Measurements from ENCODE around the gene TMED1. TPM values are rescaled to one million over a fixed set of nuclear protein-coding genes. Genes with fewer than 3 reads are reported as not detected.

TMED1 gene
- total and polyA plus RNA-seq, 2 of the 8 experiments (the other 6 are each of a cell fraction or from before 2014, with no cell fraction given) = 26.9 to 31.9 TPM

DNA sequence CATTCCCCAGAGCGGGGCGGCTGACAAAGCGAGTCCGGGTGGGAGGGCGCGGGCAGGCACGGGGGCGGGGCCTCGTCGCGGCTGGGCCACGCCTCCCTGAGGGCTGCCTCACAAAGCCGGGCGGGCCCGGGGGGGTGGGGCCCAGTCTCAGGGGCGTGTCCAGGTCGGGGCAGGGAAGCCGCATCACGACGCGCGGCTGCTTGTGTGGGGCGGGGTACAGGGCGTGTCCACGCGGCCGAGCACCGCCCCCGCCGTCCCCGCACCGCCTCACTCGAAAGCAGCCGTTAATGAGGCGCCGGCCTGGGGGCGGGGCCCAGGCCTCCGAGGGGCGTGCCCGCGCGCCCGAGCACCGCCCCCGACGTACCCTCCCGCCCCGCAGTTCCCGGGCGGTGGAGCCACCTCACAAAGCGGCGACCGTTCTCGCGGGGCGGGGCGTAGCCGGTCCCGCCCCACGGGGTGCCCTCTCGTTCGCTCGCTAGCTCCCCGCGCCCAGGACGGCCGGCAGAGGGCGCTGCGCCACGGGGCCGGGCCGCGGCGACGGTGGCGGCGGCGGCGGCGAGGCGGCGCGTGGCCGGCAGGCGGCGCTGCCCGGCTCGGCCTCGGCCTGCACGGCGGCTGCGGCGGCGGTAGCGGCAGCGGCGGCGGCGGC, 35.1 kb upstream of the TMED1 start, which contains the start of gene CARM1 (continued):
- TF ChIP-seq TAF7 (optimal IDR thresholded peaks at IDR 0.05; ENCODE audit: borderline replicate concordance, low read depth, low read length) (peak; percentile 36), POU5F1 (IDR thresholded peaks at IDR 0.05; ENCODE audit: low read depth, low read length) (no peak), SP1 (IDR thresholded peaks at IDR 0.05; ENCODE audit: low read depth, low read length) (peak; percentile 76), CREB1 (IDR thresholded peaks at IDR 0.05) (peak; percentile 93), TAF1 (IDR thresholded peaks at IDR 0.05; ENCODE audit: low read depth, low read length) (0 out of 2 replicates have a peak, but pooled peaks have one; percentile 35), BACH1 (IDR thresholded peaks at IDR 0.05; ENCODE audit: low read length) (no peak), EP300 (IDR thresholded peaks at IDR 0.05; ENCODE audit: borderline replicate concordance in 1 of 2, low read depth in 2 of 2, low read length in 2 of 2) (peak in 1 of 2 experiments; percentile 46; a peak in 1 of 3 replicates), TCF12 (IDR thresholded peaks at IDR 0.05; ENCODE audit: low read depth, low read length) (no peak), SP4 (IDR thresholded peaks at IDR 0.05; ENCODE audit: low read length) (peak; percentile 92), SUZ12 (IDR thresholded peaks at IDR 0.05; ENCODE audit: low read length) (no peak), CTCF (IDR thresholded peaks at IDR 0.05; ENCODE audit: control extremely low read depth in 1 of 3, insufficient read depth in 1 of 3, low read depth in 1 of 3, low read length in 3 of 3) (peak; percentile 72 to 97 (median 95)), CHD1 (IDR thresholded peaks at IDR 0.05; ENCODE audit: low read depth, low read length) (no peak)
- TF ChIP-seq, protein P1, sequence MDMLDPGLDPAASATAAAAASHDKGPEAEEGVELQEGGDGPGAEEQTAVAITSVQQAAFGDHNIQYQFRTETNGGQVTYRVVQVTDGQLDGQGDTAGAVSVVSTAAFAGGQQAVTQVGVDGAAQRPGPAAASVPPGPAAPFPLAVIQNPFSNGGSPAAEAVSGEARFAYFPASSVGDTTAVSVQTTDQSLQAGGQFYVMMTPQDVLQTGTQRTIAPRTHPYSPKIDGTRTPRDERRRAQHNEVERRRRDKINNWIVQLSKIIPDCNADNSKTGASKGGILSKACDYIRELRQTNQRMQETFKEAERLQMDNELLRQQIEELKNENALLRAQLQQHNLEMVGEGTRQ (IDR thresholded peaks at IDR 0.05; ENCODE audit: low read length) = no peak
- TF ChIP-seq, protein P2, sequence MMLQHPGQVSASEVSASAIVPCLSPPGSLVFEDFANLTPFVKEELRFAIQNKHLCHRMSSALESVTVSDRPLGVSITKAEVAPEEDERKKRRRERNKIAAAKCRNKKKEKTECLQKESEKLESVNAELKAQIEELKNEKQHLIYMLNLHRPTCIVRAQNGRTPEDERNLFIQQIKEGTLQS (IDR thresholded peaks at IDR 0.05; ENCODE audit: insufficient read depth, low read depth, low read length) = peak; percentile 52; the same call in 1 of the 2 replicates
